Erythroblast (primary cell): ENCODE measurements around the gene NAV3.

ENCODE experiments used
- DNase-seq, 2 experiments: peaks; one replicate each; lab custom pipeline; 2025; lab: John Stamatoyannopoulos, UW
- GATA1 ChIP-seq: IDR thresholded peaks from 2 replicates; pipeline ENCODE4 v1.6.1; 2011; ENCODE audit warnings: low read depth, mild to moderate bottlenecking, control low read depth, low read length, moderate library complexity
- POLR2A ChIP-seq: IDR thresholded peaks from 2 replicates; pipeline ENCODE4 v1.6.1; 2011; ENCODE audit warnings: mild to moderate bottlenecking, low read length

Gene NAV3

DNA sequence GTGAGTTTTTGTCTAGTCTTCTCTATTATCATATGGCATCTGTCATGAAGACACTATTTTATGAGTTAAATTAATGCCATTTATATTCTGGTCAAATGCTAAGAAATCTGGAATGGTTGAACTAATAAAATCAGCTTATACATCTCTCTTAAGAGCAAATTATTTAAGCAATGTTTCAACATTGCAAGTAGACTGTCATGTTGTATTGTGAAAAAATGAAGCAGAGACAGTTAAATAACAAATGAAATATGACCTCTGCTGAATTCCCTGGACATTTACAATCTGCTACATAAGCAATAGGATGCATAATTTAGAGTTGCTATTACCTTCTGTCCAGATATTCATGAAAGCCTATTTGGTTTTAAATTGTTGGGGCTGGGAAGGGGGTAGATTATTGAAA is 30.6 kb downstream of the NAV3 start:
- no peak for DNase-seq
- TF ChIP-seq GATA1 (no peak), POLR2A (no peak)

GRCh38 chr12:77865178-77865577 is 34.5 kb downstream of the NAV3 start:
- TF ChIP-seq POLR2A (no peak), GATA1 (no peak)
- no peak for DNase-seq

DNA sequence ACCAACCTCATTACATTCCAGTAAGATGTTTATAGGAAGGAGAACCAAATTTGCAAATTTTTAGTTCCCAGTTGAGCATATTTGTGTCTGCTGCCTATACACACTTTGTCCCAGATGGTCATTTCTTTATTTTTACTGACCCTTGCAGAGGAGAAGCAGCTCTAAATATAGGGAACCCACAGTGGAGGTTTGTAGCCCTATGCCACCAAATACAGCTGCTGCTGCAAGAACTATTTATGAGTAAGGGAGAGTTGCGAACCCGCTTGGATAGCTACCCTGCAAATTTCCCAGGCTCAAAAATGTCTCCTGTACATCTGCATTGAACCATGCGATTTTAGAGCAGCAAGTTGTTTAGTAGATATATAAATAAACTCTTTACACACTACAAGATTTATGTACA is 48.2 kb downstream of the NAV3 start:
- no peak for DNase-seq
- TF ChIP-seq POLR2A (no peak), GATA1 (no peak)

GRCh38 chr12:77882709-77883108 is 52.0 kb downstream of the NAV3 start:
- TF ChIP-seq GATA1 (no peak), POLR2A (no peak)
- DNase-seq: no peak

DNA sequence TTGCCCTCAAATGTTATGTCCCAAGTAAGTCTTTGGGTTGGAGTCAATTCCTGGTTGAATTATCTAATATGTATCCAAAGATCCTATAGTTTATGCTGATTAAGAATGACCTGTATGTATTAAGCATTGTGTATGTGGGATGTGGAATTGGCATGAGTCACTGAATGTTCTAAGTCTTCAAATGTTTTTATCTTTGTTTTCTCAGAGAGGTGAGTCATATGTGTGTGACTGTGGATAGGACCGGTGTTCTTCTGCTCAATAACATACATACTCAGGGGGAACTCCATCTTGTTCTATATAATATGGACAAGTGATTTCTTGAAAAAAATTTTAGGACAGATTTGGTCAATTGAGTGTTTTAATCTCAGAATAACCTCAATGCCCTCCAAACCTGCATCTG is 57.9 kb downstream of the NAV3 start:
- TF ChIP-seq GATA1: no peak
- TF ChIP-seq POLR2A: no peak
- no peak for DNase-seq

- no peak for DNase-seq
- TF ChIP-seq GATA1 (no peak), POLR2A (no peak)
Observed at GRCh38 chr12:77891518-77892147, 60.9 kb downstream of the NAV3 start.

GRCh38 chr12:77893918-77894317 is 63.2 kb downstream of the NAV3 start:
- DNase-seq: no peak
- TF ChIP-seq POLR2A (no peak), GATA1 (no peak)

GRCh38 chr12:77894556-77894955 is 63.9 kb downstream of the NAV3 start:
- no peak for DNase-seq
- no peak for TF ChIP-seq GATA1

DNA sequence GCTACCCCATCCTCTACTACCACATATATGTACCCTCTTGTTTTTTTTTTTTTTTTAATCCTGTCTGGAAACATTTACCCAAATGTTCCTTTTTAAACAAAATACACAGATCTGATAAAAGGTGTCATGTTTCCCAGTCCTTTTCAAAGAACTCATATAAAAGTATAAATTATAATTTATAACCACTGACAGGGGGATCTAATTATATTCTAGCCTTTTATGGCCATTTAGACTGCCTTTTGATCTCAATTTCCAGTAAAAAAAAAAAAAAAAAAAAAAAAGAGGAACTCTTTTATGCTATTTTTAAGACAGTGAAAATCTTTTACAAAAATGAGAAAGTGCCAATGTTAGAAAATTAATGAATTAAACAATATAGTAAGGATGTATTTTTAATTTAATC is 65.0 kb downstream of the NAV3 start:
- TF ChIP-seq POLR2A (no peak), GATA1 (no peak)
- DNase-seq: no peak

DNA sequence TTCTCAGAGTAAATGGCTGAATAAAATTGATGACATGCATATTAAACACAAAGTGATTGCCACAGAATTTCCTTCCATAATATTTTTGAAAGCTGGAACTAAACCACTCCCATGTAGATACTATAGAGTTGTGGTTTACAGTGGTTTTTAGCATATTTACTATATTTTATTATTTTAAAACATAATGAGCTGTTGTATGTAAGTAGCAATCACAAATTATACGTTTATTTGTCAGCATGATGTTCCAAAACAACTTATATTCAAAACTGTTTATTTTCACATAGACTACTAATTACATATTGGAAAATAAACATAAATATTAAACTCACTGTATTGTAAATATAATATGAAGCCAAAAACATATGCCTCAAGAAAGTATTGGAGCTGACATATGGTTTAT is 77.2 kb downstream of the NAV3 start:
- no peak for TF ChIP-seq POLR2A
- no peak for TF ChIP-seq GATA1
- DNase-seq: no peak

DNA sequence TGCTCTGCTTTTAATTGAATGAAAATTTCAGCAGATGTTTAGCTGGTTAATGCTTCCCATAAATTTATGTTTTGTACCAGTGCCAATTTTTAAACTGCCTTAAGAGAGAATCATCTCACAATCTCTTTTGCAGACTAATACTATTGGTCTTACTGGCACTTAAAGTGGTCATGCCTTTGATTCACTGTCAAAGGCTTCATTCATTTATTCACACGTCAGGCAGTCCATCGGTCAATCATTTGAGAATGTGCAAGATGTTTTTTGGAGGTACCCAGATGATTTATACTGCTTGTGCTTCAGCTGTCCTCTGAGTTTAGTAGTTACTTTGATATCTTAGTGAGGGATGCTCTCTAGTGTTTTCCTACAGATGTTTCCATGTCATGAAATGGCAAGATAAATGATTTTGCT is 83.4 kb downstream of the NAV3 start:
- DNase-seq: no peak
- TF ChIP-seq GATA1 (no peak), POLR2A (no peak)

DNA sequence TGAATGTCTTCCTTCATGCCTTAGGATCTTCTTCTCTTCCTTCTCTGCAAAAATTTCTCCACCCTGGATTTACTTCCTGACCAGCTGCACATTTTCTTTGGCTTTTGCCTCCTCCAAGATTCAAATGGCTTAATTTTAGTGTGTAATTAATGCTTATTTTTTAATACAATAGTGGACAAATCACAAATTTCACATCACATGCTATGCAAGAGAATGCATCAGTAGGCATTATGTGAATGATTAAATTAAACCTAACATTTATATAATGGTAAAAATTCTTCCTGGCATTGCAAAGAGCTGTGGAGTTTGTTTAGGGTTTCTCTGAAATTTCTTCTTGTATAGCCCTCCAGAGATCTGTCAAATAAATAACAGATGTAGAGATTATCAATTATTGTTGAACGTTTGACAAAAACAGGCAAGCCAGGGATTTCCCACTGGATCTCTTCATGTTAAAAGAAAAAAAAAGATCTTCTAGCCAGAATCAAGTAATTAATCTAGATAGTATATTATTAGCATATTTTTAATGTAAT is 84.4 kb downstream of the NAV3 start:
- no peak for DNase-seq
- TF ChIP-seq POLR2A (no peak), GATA1 (no peak)

DNA sequence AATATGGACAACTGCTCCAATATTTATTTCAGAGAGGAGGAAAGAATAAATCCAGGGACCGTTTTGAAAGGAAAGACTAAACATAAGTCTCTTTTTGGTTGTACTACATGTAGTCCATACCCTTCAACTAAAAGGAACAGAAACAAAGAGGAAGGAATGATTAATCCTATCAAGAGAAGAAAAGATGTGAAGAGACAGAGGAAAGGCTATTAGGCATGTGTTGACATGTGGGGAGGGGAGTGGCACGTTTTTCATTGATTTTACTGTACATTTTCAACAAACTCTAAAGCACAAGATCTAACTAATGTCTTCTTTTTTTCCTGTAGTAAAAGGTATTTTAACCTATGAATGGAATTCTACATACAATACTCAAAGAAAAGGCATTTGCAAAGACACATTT is 85.6 kb downstream of the NAV3 start:
- TF ChIP-seq POLR2A (no peak), GATA1 (no peak)
- DNase-seq: no peak

- no peak for DNase-seq
- TF ChIP-seq POLR2A (no peak), GATA1 (no peak)
Observed at GRCh38 chr12:77918046-77918445, 87.4 kb downstream of the NAV3 start.

- DNase-seq: no peak
- TF ChIP-seq POLR2A (no peak), GATA1 (no peak)
Observed at GRCh38 chr12:77919450-77919849, 88.8 kb downstream of the NAV3 start.

GRCh38 chr12:77923882-77924281 is 93.2 kb downstream of the NAV3 start:
- TF ChIP-seq POLR2A: no peak
- no peak for TF ChIP-seq GATA1
- DNase-seq: no peak
